HepG2 (cell line): Measurements from ENCODE around the gene LRIG3. TPM values are rescaled to one million over a fixed set of nuclear protein-coding genes. Genes with fewer than 3 reads are reported as not detected.

Experiments
- CREM ChIP-seq, 2 experiments: sonication (generic) in 1 of 2; formaldehyde crosslinking in 1 of 2; IDR thresholded peaks; 2 replicates each; pipeline versions ENCODE4 v1.4.0 to v1.6.1; 2016 to 2020; ENCODE audit warnings: antibody characterized with exemption in 1 of 2, mild to moderate bottlenecking in 1 of 2, missing genetic modification reagents in 1 of 2
- IKZF1 ChIP-seq: fragments of 450-650 bp; IDR thresholded peaks from 2 replicates; pipeline ENCODE4 v1.7.1; 2016
- KAT7 ChIP-seq: IDR thresholded peaks from 2 replicates; pipeline ENCODE4 v1.6.1; 2018; ENCODE audit warnings: borderline replicate concordance, missing compliant biosample characterization
- SIN3B ChIP-seq: fragments of 150-350 bp; IDR thresholded peaks from 2 replicates; pipeline ENCODE4 v1.6.1; 2014; ENCODE audit warnings: low read length
- SRY ChIP-seq: sonication (generic); formaldehyde crosslinking; IDR thresholded peaks from 2 replicates; pipeline ENCODE4 v1.8.0; 2022; ENCODE audit warnings: mild to moderate bottlenecking, missing genetic modification reagents
- ZNF205 ChIP-seq: IDR thresholded peaks from 2 replicates; pipeline ENCODE4 v1.6.1; 2018; ENCODE audit warnings: missing biosample characterization, missing genetic modification reagents
- ZNF253 ChIP-seq: sonication (generic); formaldehyde crosslinking; IDR thresholded peaks from 2 replicates; pipeline ENCODE4 v1.8.0; 2022; ENCODE audit warnings: mild to moderate bottlenecking, missing genetic modification reagents, borderline replicate concordance
- ZNF256 ChIP-seq: sonication (generic); formaldehyde crosslinking; conservative IDR thresholded peaks from 2 replicates; pipeline ENCODE4 v1.4.0; 2020; ENCODE audit warnings: missing genetic modification reagents
- ZNF550 ChIP-seq: sonication (generic); formaldehyde crosslinking; IDR thresholded peaks from 2 replicates; pipeline ENCODE4 v1.4.0; 2020; ENCODE audit warnings: mild to moderate bottlenecking, missing genetic modification reagents, borderline replicate concordance
- ZNF879 ChIP-seq: sonication (generic); formaldehyde crosslinking; IDR thresholded peaks from 2 replicates; pipeline ENCODE4 v1.8.1; 2023; ENCODE audit warnings: missing genetic modification reagents
- polyA plus RNA-seq, 8 experiments: library from polyadenylated mRNA; depleted of rRNA in 3 of 8; stranded (reverse) in 7 of 8; unstranded in 1 of 8; fragments of >200 nt; fragmentation: Illumina TruSeq in 4 of 8; extraction: Trizol in 4 of 8; gene quantifications; 2 replicates each; pipeline versions ENCODE4 v1.2.1 to v1.2.3, GENCODE V29; 2011 to 2016; ENCODE audit warnings: low read depth in 4 of 8, missing spikeins in 1 of 8, mixed read lengths in 1 of 8; ENCODE audit not compliant: insufficient read depth in 1 of 8
- total RNA-seq, 5 experiments: library from RNA; depleted of rRNA; stranded (reverse); fragments of >200 nt; fragmentation: Illumina TruSeq; extraction: Trizol; gene quantifications; 2 replicates each; pipeline ENCODE4 v1.2.3, GENCODE V29; 2016; ENCODE audit warnings: low read depth in 1 of 5
- TF ChIP-seq, protein P1 (sequence below): sonication (generic); formaldehyde crosslinking; IDR thresholded peaks from 2 replicates; pipeline ENCODE4 v1.4.0; 2020; ENCODE audit warnings: missing genetic modification reagents
- TF ChIP-seq, protein P2 (sequence below): sonication (generic); formaldehyde crosslinking; IDR thresholded peaks from 2 replicates; pipeline ENCODE4 v1.8.1; 2023; ENCODE audit warnings: missing genetic modification reagents, inconsistent platforms, borderline replicate concordance
- TF ChIP-seq, protein P3 (sequence below): sonication (generic); formaldehyde crosslinking; IDR thresholded peaks from 2 replicates; pipeline ENCODE4 v1.5.0; 2020; ENCODE audit warnings: mild to moderate bottlenecking, missing genetic modification reagents, borderline replicate concordance
- TF ChIP-seq, protein P4 (sequence below): sonication (generic); formaldehyde crosslinking; IDR thresholded peaks from 2 replicates; pipeline ENCODE4 v1.8.0; 2022; ENCODE audit warnings: missing genetic modification reagents, low read depth, mild to moderate bottlenecking, borderline replicate concordance
- TF ChIP-seq, protein P5 (sequence below): IDR thresholded peaks from 2 replicates; pipeline ENCODE4 v1.6.1; 2012; ENCODE audit warnings: low read length, improper control_type of control experiment

The LRIG3 gene
- total and polyA plus RNA-seq, 2 of the 13 experiments (the other 11 are each of a cell fraction or from before 2014, with no cell fraction given): 7.7 to 17.4 TPM

DNA sequence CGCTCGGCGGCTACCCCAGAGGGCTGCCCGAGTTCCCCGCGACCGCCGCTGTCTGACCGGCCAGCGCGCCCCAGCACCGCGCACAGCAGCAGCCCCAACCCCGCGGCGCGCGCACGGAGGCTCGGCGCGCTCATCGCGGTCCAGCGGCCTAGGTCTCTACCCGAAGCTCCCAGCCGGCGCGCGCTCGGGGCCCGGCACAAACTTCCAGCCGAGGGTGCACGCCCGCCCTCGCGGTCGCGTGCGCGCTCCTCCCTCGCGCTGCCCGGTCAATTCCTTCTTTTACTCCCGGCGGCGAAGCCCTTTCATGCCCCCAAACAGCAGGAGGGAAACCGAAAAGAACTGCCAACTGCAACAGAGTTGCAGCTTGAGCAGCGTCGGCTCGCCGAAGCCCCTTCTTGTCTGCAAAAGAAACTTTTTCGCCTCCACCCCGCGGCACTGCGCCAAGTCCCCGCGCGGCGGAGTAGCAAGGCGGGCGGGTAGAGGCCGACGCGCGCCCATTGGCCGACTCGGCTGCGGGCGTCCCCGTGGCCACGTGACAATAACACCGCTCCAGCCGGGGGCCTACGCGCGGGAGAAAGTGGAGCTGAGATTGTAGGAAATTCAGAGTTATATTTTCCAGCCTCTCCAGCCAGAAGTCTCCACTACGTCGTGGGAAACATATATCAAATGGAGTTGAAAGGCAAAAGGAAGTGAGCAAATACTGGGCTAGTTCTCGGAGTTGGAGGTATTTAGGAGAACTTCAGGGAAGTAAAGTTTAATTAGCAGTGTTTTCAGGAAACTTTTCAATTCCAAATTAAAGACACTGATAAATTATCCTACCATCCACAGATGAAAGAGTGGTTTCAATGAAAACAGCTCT lies at the start of gene LRIG3 (continued):
- TF ChIP-seq, protein P1, sequence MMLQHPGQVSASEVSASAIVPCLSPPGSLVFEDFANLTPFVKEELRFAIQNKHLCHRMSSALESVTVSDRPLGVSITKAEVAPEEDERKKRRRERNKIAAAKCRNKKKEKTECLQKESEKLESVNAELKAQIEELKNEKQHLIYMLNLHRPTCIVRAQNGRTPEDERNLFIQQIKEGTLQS (CRISPR knock-in tag): no peak
- TF ChIP-seq ZNF879 (peak; percentile 69; the same call in 1 of the 2 replicates), IKZF1 (no peak), SIN3B (no peak), CREM (IDR thresholded peaks at IDR 0.05) (no peak), CREM (CRISPR knock-in tag; IDR thresholded peaks at IDR 0.05) (no peak), ZNF205 (CRISPR knock-in tag) (no peak), ZNF256 (CRISPR knock-in tag) (0 out of 2 replicates have a peak, but pooled peaks have one; percentile 18), SRY (CRISPR knock-in tag) (peak; percentile 29; the same call in 1 of the 2 replicates), ZNF253 (CRISPR knock-in tag) (no peak), ZNF550 (CRISPR knock-in tag) (no peak), KAT7 (no peak)
- TF ChIP-seq, protein P2, sequence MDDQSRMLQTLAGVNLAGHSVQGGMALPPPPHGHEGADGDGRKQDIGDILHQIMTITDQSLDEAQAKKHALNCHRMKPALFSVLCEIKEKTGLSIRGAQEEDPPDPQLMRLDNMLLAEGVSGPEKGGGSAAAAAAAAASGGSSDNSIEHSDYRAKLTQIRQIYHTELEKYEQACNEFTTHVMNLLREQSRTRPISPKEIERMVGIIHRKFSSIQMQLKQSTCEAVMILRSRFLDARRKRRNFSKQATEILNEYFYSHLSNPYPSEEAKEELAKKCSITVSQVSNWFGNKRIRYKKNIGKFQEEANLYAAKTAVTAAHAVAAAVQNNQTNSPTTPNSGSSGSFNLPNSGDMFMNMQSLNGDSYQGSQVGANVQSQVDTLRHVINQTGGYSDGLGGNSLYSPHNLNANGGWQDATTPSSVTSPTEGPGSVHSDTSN (CRISPR knock-in tag): 0 out of 2 replicates have a peak, but pooled peaks have one; percentile 32
- TF ChIP-seq, protein P3, sequence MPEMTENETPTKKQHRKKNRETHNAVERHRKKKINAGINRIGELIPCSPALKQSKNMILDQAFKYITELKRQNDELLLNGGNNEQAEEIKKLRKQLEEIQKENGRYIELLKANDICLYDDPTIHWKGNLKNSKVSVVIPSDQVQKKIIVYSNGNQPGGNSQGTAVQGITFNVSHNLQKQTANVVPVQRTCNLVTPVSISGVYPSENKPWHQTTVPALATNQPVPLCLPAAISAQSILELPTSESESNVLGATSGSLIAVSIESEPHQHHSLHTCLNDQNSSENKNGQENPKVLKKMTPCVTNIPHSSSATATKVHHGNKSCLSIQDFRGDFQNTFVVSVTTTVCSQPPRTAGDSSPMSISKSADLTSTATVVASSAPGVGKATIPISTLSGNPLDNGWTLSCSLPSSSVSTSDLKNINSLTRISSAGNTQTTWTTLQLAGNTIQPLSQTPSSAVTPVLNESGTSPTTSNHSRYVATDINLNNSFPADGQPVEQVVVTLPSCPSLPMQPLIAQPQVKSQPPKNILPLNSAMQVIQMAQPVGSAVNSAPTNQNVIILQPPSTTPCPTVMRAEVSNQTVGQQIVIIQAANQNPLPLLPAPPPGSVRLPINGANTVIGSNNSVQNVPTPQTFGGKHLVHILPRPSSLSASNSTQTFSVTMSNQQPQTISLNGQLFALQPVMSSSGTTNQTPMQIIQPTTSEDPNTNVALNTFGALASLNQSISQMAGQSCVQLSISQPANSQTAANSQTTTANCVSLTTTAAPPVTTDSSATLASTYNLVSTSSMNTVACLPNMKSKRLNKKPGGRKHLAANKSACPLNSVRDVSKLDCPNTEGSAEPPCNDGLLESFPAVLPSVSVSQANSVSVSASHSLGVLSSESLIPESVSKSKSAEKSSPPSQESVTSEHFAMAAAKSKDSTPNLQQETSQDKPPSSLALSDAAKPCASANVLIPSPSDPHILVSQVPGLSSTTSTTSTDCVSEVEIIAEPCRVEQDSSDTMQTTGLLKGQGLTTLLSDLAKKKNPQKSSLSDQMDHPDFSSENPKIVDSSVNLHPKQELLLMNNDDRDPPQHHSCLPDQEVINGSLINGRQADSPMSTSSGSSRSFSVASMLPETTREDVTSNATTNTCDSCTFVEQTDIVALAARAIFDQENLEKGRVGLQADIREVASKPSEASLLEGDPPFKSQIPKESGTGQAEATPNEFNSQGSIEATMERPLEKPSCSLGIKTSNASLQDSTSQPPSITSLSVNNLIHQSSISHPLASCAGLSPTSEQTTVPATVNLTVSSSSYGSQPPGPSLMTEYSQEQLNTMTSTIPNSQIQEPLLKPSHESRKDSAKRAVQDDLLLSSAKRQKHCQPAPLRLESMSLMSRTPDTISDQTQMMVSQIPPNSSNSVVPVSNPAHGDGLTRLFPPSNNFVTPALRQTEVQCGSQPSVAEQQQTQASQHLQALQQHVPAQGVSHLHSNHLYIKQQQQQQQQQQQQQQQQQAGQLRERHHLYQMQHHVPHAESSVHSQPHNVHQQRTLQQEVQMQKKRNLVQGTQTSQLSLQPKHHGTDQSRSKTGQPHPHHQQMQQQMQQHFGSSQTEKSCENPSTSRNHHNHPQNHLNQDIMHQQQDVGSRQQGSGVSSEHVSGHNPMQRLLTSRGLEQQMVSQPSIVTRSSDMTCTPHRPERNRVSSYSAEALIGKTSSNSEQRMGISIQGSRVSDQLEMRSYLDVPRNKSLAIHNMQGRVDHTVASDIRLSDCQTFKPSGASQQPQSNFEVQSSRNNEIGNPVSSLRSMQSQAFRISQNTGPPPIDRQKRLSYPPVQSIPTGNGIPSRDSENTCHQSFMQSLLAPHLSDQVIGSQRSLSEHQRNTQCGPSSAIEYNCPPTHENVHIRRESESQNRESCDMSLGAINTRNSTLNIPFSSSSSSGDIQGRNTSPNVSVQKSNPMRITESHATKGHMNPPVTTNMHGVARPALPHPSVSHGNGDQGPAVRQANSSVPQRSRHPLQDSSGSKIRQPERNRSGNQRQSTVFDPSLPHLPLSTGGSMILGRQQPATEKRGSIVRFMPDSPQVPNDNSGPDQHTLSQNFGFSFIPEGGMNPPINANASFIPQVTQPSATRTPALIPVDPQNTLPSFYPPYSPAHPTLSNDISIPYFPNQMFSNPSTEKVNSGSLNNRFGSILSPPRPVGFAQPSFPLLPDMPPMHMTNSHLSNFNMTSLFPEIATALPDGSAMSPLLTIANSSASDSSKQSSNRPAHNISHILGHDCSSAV (CRISPR knock-in tag): no peak
- TF ChIP-seq, protein P4, sequence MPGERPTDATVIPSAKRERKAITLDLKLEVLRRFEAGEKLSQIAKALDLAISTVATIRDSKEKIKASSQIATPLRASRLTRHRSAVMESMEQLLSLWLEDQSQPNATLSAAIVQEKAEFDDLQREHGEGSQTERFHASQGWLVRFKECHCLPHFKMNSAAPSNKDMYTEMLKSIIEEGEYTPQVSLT (CRISPR knock-in tag): no peak
- TF ChIP-seq, protein P5, sequence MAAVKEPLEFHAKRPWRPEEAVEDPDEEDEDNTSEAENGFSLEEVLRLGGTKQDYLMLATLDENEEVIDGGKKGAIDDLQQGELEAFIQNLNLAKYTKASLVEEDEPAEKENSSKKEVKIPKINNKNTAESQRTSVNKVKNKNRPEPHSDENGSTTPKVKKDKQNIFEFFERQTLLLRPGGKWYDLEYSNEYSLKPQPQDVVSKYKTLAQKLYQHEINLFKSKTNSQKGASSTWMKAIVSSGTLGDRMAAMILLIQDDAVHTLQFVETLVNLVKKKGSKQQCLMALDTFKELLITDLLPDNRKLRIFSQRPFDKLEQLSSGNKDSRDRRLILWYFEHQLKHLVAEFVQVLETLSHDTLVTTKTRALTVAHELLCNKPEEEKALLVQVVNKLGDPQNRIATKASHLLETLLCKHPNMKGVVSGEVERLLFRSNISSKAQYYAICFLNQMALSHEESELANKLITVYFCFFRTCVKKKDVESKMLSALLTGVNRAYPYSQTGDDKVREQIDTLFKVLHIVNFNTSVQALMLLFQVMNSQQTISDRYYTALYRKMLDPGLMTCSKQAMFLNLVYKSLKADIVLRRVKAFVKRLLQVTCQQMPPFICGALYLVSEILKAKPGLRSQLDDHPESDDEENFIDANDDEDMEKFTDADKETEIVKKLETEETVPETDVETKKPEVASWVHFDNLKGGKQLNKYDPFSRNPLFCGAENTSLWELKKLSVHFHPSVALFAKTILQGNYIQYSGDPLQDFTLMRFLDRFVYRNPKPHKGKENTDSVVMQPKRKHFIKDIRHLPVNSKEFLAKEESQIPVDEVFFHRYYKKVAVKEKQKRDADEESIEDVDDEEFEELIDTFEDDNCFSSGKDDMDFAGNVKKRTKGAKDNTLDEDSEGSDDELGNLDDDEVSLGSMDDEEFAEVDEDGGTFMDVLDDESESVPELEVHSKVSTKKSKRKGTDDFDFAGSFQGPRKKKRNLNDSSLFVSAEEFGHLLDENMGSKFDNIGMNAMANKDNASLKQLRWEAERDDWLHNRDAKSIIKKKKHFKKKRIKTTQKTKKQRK: no peak
